Thyroid gland (tissue), 4 donors: ENCODE results near the gene SLC4A3. TPM values are rescaled to one million over a fixed set of nuclear protein-coding genes. Genes with fewer than 3 reads are reported as not detected.

ENCODE experiments used
- DNase-seq, 2 donors: peaks; one replicate each; pipeline ENCODE4 v3.0.0-alpha.2; 2019
- H3K27ac ChIP-seq, 3 donors: fragments of 200-600 bp; sonication (generic); 1 replicate in 2 of 3; 2 replicates in 1 of 3; pipeline ENCODE4 v1.5.1; 2016 to 2019; ENCODE audit warnings: mild to moderate bottlenecking in 1 of 3, moderate library complexity in 1 of 3
- H3K27me3 ChIP-seq: fragments of 200-600 bp; sonication (generic); one replicate; pipeline ENCODE4 v1.5.1; 2019
- H3K36me3 ChIP-seq, 2 donors: fragments of 200-600 bp; sonication (generic); one replicate each; pipeline ENCODE4 v1.5.1; 2016 to 2019
- H3K4me1 ChIP-seq, 2 donors: fragments of 200-600 bp; sonication (generic); one replicate each; pipeline ENCODE4 v1.5.1; 2017 to 2019
- H3K4me3 ChIP-seq, 3 donors: fragments of 200-600 bp; sonication (generic); replicated peaks in 1 of 3; 1 replicate in 2 of 3; 2 replicates in 1 of 3; pipeline ENCODE4 v1.5.1; 2016; ENCODE audit warnings: mild to moderate bottlenecking in 1 of 3
- H3K9me3 ChIP-seq: fragments of 200-600 bp; sonication (generic); one replicate; pipeline ENCODE4 v1.5.1; 2017
- POLR2A ChIP-seq, 2 donors: fragments of 450-650 bp; IDR thresholded peaks; one replicate each; pipeline ENCODE4 v1.6.1; 2017; ENCODE audit warnings: antibody characterized with exemption in 2 of 2, mild to moderate bottlenecking in 2 of 2, moderate library complexity in 1 of 2
- WGBS, 2 donors: methylation state at CpG; one replicate each; pipeline ENCODE4 v1.1.5; 2017; 5-methylcytosine and 5-hydroxymethylcytosine counted together
- intact Hi-C: fragments of 100-400 bp; cut with DNase I; formaldehyde crosslinking; loops from one replicate; pipeline ENCODE4 v1.15.1; 2023
- total RNA-seq, 4 donors: library from RNA; depleted of rRNA; stranded (reverse); fragments of >200 nt; gene quantifications; one replicate each; pipeline ENCODE4 v1.2.3, GENCODE V29; 2016
- TF ChIP-seq, protein P1 (sequence below), 6 experiments: fragments of 200-600 bp in 3 of 6; fragments of 450-650 bp in 3 of 6; sonication (generic) in 3 of 6; IDR thresholded peaks; one replicate each; pipeline ENCODE4 v1.5.1; 2016 to 2019; ENCODE audit warnings: antibody characterized with exemption in 6 of 6, mild to moderate bottlenecking in 2 of 6, inconsistent platforms in 1 of 6, moderate library complexity in 1 of 6

SLC4A3 gene
- total RNA-seq, 4 donors from 2014 or later = 1.2 to 3.2 (median 2.8) TPM

DNA sequence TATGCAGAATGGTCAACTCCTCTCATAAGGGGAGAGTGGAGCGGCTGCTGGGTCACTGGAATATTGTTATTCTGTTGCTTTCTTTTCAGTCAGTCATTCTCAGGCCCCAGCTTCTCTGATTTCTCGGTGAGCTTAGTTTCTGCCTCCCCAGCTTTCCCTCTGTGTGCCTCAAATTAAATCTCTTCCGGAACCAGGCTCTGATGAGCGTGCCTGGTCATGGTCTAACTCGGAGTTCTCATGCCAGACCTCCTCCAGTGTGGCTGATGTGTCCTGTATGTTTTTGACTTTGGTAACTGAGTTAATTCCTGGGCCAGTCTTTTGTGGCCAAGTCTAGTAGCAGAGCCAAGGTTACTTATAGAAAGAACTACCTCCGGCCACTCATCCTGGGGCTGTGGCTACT is 34.7 kb upstream of the SLC4A3 start:
- DNase-seq = peak; percentile 37 to 52
- no peaks in the 10 kb centered on the region for H3K27me3 ChIP-seq
- intact Hi-C loops = no loop called here
- H3K27ac ChIP-seq = no peak overlapping the region
- H3K9me3 ChIP-seq = no peaks in the 10 kb centered on the region
- 51 to 56% methylated on average over 6 of the region's 6 CpGs for WGBS, 2 donors
- no peaks in the 10 kb centered on the region for H3K36me3 ChIP-seq
- peaks cover 0 to 7% of the 10 kb centered on the region in 2 donors for H3K4me1 ChIP-seq
- TF ChIP-seq, protein P1, sequence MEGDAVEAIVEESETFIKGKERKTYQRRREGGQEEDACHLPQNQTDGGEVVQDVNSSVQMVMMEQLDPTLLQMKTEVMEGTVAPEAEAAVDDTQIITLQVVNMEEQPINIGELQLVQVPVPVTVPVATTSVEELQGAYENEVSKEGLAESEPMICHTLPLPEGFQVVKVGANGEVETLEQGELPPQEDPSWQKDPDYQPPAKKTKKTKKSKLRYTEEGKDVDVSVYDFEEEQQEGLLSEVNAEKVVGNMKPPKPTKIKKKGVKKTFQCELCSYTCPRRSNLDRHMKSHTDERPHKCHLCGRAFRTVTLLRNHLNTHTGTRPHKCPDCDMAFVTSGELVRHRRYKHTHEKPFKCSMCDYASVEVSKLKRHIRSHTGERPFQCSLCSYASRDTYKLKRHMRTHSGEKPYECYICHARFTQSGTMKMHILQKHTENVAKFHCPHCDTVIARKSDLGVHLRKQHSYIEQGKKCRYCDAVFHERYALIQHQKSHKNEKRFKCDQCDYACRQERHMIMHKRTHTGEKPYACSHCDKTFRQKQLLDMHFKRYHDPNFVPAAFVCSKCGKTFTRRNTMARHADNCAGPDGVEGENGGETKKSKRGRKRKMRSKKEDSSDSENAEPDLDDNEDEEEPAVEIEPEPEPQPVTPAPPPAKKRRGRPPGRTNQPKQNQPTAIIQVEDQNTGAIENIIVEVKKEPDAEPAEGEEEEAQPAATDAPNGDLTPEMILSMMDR (IDR thresholded peaks at IDR 0.05) = no peak
- TF ChIP-seq POLR2A (IDR thresholded peaks at IDR 0.05) = no peak
- no peak overlapping the region for H3K4me3 ChIP-seq

DNA sequence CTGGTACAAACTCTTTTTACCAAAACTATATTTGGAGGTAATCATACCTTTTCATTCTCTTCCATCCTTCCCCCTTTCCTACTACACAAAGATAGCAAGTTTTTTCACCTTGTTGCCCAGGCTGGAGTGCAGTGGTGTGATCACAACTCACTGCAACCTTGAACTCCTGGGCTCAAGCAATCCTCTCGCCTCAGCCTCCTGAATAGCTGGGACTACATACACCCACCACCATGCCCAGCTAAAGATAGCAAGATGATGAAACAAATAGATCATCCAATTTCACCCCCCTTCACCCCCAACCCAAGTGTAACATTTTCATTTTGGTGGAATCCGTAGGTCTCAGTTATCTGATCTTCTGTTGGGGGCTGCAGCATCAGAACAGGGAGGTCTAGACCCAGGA is 34.3 kb upstream of the SLC4A3 start:
- peaks cover 0 to 7% of the 10 kb centered on the region in 2 donors for H3K4me1 ChIP-seq
- no peaks in the 10 kb centered on the region for H3K27me3 ChIP-seq
- DNase-seq = no peak
- no peaks in the 10 kb centered on the region for H3K36me3 ChIP-seq
- H3K9me3 ChIP-seq = no peaks in the 10 kb centered on the region
- intact Hi-C loops = no loop called here
- WGBS, 2 donors = 85 to 91% methylated on average over 2 of the region's 2 CpGs
- H3K4me3 ChIP-seq = no peak overlapping the region
- TF ChIP-seq POLR2A (IDR thresholded peaks at IDR 0.05) = no peak
- TF ChIP-seq, protein P1 (IDR thresholded peaks at IDR 0.05) = no peak
- H3K27ac ChIP-seq = no peak overlapping the region

- H3K27me3 ChIP-seq = no peaks in the 10 kb centered on the region
- no peak for DNase-seq
- H3K27ac ChIP-seq = no peak overlapping the region
- no peaks in the 10 kb centered on the region for H3K9me3 ChIP-seq
- WGBS, 2 donors = 34 to 41% methylated on average over 3 of the region's 3 CpGs
- no peaks in the 10 kb centered on the region for H3K36me3 ChIP-seq
- intact Hi-C loops = no loop called here
- TF ChIP-seq, protein P1 (IDR thresholded peaks at IDR 0.05) = no peak
- no peak for TF ChIP-seq POLR2A (IDR thresholded peaks at IDR 0.05)
- peaks cover 0 to 13% of the 10 kb centered on the region in 2 donors for H3K4me1 ChIP-seq
- no peak overlapping the region for H3K4me3 ChIP-seq
These were observed 32.2 kb upstream of the SLC4A3 start for GRCh38 chr2:219595256-219595655.

DNA sequence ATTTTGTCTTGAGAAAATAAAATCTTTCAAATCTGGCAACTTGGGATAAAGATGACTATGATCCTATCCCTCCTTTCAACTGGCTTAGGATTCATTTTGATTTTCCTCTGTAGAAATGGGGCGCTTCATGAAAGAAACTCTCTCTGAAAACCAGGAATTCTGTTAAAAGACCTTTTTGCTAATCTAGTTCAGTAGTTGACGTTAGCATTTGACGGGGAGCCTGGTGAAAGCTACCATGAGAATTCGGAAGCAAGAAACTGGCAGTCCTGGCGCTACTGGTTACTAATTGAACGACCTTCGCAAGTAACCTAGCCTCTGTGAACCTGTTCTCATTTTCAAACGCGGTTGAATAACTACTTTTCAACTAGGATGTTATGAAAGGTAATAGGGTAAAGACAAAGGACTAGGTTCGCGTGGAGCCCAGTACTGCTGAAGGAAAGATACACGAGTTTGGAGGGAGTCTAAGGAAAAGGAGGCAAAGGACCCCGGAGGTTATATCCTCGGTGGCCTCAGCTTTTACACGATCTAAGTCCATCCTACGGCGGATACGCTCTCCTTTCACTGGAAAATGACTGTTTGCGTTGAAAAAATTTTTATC is 30.4 kb upstream of the SLC4A3 start:
- TF ChIP-seq, protein P1 (IDR thresholded peaks at IDR 0.05) = no peak
- TF ChIP-seq POLR2A (IDR thresholded peaks at IDR 0.05) = no peak
- DNase-seq = no peak
- Histone ChIP-seq H3K27me3 (no peaks in the 10 kb centered on the region), H3K9me3 (no peaks in the 10 kb centered on the region), H3K27ac (peak overlapping the region; percentile 79 to 91 (median 89)), H3K4me1 (peaks cover 0 to 13% of the 10 kb centered on the region in 2 donors), H3K4me3 (peak overlapping the region; percentile 35 to 77 (median 54)), H3K36me3 (peaks cover 0 to 8% of the 10 kb centered on the region in 2 donors)
- 10 to 12% methylated on average over 19 of the region's 19 CpGs for WGBS, 2 donors
- intact Hi-C loops = no loop called here

GRCh38 chr2:219597552-219598307 is 29.7 kb upstream of the SLC4A3 start, which contains the start of gene STK11IP:
STK11IP (plus strand) TSS chr2:219597857; CDS start chr2:219598120, 263 bp downstream.
- peak within 1 kb of the TSS; percentile 79 to 91 (median 89) for H3K27ac ChIP-seq
- H3K9me3 ChIP-seq = no peaks in the 10 kb centered on the region
- H3K36me3 ChIP-seq = peaks cover 6 to 12% of the 10 kb centered on the region in 2 donors
- intact Hi-C loops = loop anchor here (2.0 kb wide), 1 partner anchor 49 kb away; no protein-coding TSS in a partner anchor
- peaks cover 0 to 13% of the 10 kb centered on the region in 2 donors for H3K4me1 ChIP-seq
- TF ChIP-seq, protein P1 (IDR thresholded peaks at IDR 0.05) = peak in 1 of 6 experiments; percentile 6
- TF ChIP-seq POLR2A (IDR thresholded peaks at IDR 0.05) = peak; percentile 48 to 94
- WGBS, 2 donors = 0 to 1% methylated on average over 45 to 48 of the region's 57 CpGs
- peak within 1 kb of the TSS; percentile 35 to 77 (median 54) for H3K4me3 ChIP-seq
- H3K27me3 ChIP-seq = no peaks in the 10 kb centered on the region
- peak; percentile 98 to 99 for DNase-seq
